A549 treated with AZD9567 at 1 μM for 4 hours (cell line): ENCODE measurements around the gene PRPF8. TPM values are rescaled to one million over a fixed set of nuclear protein-coding genes. Genes with fewer than 3 reads are reported as not detected.

Experiments used
- total RNA-seq: library from RNA; stranded (reverse); fragments of 200-300 nt; extraction: Qiagen RNA extraction; gene quantifications from 5 replicates; pipeline ENCODE4 v1.2.3, GENCODE V29; 2022; ENCODE audit not compliant: insufficient read depth

The PRPF8 gene
- 230 to 315 TPM (median 250 TPM) in 5 replicates for total RNA-seq

DNA sequence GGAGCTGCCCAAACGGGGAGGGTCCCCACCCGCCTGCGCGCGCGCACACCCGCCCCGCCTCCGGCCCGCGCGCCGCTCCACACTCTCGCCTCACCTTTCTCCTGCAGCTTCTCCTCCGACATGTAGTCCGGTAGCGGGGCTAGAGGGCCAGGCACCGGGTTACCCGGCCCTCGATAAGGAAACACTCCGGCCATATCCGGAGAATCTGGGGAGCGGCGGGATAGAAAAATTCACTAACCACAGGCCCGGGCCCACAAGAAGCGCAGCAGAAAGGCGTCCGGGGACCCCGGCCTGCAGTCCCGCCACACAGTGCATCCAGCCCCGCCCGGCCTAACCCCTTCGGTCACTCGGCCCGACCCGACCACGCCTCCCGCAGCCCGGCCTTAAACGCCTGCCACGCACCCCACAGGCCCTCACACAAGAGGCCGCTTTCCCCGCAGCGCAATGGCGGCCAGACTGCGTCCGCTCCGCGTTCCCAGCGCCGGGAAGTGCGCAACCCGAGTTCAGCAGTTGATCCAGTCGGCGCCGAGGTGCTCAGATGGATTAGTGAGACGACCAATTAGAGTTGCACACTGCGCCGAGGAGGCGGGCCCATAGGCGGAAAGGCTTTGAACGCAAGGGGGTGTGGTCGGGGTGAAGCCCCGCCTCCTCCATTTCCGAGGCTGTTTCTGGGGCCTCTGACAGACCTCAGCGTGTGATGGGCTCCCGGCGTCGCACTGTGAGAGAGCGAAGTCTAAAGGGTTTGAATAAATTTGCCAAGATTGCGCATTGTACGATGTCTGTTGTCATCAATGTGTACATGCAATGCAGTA is at the start of gene PRPF8:
Gene PRPF8, minus strand, starts transcription at position 490 of the 812 bp plus-strand sequence. Its CDS starts 296 bp downstream, at position 194.

DNA sequence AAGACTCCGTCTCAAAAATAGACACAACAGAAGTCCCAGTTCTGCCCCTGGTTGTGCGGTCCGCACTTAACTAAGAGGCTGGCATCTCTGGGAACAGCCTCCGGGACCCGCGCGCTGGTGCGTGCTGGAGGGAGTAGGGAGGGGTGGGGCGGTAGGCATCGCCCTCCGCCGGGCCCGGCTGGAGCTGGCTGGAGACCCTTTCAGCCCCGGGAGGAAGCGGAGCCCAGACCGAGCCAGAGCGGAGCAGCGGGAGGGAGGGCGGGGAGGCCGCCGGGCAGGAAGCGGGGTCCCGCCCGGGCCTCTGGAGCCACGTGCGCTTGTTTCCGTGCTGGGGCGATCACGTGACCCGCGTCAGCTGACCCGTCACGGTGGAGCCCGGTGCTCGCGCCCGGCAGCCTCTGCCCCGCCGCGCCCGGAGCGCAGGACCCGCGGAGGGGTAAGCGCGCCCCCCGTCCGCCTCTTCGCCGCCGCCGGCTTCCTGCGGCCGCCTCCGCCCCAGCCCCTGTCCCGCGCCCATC is 39.7 kb upstream of the PRPF8 start, which contains the start of gene WDR81:
Gene WDR81, plus strand, starts transcription at position 354 of the 518 bp plus-strand sequence. CDS start 256 bp downstream, outside the sequence.

DNA sequence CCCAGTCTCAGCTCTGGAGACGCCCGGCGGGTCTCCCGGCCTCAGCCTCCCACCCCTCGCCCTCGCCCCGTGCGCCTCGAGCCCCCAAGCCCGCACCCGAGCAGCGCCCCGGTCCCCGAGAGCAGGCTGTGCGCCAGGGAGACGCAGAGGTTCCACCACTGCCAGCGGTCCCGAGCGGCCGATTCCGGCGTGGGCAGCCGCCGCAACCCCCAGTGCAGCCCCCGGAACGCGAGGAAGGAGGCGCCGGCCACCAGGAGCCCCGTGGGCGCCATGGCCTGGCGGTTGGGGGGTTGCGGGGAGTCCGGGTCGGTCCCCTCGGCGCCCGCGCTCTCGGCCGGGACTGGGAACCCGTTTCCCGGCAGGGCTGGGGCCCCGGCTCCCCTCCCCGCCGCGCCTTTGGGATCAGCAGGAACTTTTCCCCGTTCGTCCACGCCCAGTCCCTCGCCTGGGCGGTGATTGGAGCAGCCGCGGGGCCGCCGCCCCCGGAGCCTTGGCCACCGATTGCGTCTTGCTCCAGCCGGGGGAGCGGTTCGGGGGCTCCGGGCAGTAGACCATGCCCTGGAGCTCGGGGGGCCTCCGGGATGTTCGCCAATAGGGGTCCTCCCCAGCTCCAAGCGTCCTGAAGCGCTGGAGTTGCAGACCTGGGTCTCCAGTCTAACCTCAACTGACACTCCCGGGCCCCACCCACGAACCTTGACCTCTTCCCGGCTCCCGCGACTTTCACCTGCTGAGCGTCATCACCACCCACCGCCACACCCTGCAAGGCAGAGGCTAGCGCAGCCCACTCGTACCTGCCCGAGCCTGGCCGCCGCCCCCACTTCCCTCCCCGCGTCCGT is 25.5 kb upstream of the PRPF8 start, which contains the start of gene TLCD2:
Gene TLCD2, minus strand, starts transcription at position 407 of the 836 bp plus-strand sequence. Its CDS starts 135 bp downstream, at position 272.

DNA sequence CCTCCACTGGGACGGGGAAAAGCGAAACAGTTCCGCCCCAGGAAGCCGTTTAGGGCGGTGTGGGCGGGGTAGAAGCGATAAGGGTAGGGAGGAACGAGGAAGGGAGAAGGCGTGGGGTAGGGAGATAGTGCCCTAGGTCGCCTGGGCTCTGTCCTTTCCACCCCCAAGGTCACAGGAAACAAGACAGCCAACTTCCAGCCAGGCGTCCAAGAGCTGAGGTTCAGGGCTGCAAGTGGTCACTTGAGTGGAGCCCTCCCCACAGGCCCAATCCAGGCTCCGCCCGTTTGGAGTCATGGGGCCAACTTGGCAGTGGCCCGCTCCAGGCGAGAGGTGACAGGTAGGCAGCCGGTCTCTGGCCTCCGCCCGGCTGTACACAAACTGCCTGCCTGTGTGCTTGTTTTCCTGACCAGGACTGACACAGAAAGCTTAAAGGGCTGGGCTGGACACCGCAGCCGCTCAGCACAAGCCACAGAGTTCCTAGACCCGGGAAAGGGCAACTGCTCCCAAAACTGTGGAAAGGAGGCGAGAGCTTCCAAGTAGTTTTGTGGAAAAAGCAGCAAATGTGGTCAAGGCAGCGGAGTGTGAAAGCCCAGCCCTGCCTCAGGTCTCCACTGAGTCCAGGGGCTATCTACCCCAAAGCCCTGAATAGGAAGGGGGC is 34.7 kb downstream of the PRPF8 start, which contains the start of gene RILP:
Gene RILP, minus strand, starts transcription at position 23 of the 658 bp plus-strand sequence. CDS start 62 bp downstream, outside the sequence.

DNA sequence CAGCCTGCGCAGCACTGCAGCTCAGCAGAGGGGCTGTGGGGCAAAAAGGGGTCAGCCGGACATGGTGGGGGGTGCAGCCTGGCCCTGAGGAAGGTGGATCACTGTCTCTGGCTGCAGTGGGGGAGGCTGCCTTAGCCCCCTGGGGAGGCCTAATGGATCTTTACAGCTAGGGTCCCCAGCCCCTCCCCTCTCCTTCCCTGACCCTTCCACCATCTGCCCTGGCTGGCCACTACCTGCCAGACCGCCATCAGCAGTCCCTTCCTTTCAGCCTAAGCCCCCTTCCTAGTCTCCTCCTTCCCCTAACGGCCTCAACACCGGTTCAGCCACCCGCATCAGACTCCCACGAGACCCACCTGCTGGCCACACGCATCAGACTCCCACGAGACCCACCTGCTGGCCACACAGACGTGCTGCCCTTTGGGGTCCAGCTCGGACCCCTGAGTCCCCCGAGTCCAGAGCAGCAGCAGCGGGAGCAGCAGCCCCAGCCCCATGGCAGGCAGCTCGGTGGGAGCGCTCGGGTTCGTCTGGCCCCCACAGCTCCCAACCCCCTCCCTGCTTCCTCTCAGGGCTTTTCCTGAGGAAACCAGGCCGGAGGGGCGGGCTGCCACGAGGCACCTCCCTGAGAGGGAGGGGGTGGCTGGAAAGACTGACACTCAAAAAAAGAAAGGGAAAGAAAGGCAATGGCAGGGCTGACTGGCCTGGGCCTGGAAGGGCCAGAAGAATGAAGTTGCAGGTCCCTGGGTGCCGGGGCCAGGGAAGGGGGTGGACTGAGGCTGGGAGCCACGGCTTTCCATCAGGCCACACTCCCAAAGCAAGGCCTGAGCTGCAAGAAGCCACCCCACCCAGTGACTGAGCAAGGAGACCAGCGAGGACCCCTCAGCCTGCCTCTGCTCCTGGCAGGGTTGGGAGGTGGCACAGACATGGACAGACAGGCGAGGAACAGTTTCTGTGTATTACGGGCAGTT is 39.2 kb downstream of the PRPF8 start, which contains the start of gene SCARF1:
Gene SCARF1, minus strand, starts transcription at position 526 of the 965 bp plus-strand sequence. Its CDS starts 35 bp downstream, at position 491.

DNA sequence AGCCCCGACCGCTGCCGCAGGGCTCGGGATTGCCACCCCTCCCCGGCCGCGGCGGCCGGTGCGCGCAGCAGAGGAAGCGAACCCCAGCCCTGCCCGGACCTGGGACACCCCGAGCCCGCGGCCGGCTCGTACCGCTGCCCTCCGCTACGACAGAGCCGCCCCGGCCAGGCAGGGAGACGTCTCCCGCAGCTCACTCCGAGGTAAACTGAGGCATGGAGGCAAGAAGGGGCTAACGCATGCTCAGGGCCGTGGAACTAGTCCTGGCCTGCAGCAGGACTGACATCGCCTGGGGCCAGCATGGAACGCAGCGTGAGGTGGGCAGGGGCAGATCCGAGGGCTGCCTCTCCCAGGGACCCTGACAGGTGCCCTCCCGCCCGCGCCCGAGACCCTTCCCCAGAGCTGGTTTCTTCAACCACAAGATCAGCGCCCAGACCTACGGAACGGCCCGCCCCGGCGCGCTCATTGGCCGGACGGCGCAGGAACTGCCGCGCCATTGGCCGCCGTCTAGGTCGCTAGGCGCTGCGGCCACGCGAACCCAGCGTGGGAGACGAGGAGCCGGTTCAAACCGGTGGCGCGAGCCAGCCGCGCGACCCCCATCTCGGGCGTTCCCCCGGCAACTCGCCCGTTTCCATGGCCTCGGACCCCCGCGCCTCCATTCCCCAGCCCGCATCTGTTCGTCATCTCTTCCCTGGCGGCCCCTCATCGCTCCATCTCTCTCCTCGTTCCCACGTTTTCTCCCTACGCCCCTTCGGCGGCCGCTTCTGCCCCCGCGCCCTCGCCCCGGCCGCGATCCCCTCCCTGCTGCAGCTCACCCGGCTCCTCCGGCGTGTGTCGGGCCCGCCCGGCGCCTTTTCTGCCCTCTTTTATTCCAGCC is 56.4 kb downstream of the PRPF8 start, which contains the start of gene SLC43A2:
Gene SLC43A2, minus strand, starts transcription at position 853 of the 874 bp plus-strand sequence. CDS start 960 bp downstream, outside the sequence.

Other genes with a start within 250 kb of the PRPF8 start
- 82.1 to 116 TPM (median 90.8 TPM) in 5 replicates for gene CRK, start 228.6 kb downstream of the PRPF8 start, total RNA-seq
- 119 to 134 TPM (median 129 TPM) in 5 replicates for gene MYO1C, start 192.2 kb downstream of the PRPF8 start, total RNA-seq
- gene INPP5K, start 168.3 kb downstream of the PRPF8 start, total RNA-seq: 25.9 to 27.8 TPM (median 26.0 TPM) in 5 replicates
- 63.1 to 72.5 TPM (median 64.8 TPM) in 5 replicates for gene PITPNA, start 122.1 kb downstream of the PRPF8 start, total RNA-seq
- gene SLC43A2, start 56.0 kb downstream of the PRPF8 start, total RNA-seq: 5.6 to 6.9 TPM (median 5.9 TPM) in 5 replicates
- gene SCARF1, start 39.1 kb downstream of the PRPF8 start, total RNA-seq: 0.23 to 0.43 TPM (median 0.36 TPM) in 4 of 5 replicates, not detected in the other
- 10.3 to 18.3 TPM (median 15.5 TPM) in 5 replicates for gene RILP, start 35.0 kb downstream of the PRPF8 start, total RNA-seq
- gene TLCD2, start 25.5 kb upstream of the PRPF8 start, total RNA-seq: 1.4 to 1.8 TPM (median 1.5 TPM) in 5 replicates
- gene WDR81, start 39.8 kb upstream of the PRPF8 start, total RNA-seq: 20.3 to 33.4 TPM (median 28.7 TPM) in 5 replicates
- 1.8 to 2.5 TPM (median 2.0 TPM) in 5 replicates for gene SERPINF2, start 58.0 kb upstream of the PRPF8 start, total RNA-seq
- gene SERPINF1, start 77.2 kb upstream of the PRPF8 start, total RNA-seq: 1.4 to 8.1 TPM (median 1.9 TPM) in 5 replicates
- gene SMYD4, start 145.0 kb upstream of the PRPF8 start, total RNA-seq: 7.6 to 10.7 TPM (median 9.8 TPM) in 5 replicates
- gene RPA1, start 145.1 kb upstream of the PRPF8 start, total RNA-seq: 71.8 to 79.4 TPM (median 75.2 TPM) in 5 replicates